Activated T-helper 1 cell treated with anti-CD3 and anti-CD28 coated beads, Interleukin-12 subunit alpha, Interleukin-12 subunit beta, Interleukin-2, Interleukin-4 antibody, amounts not matched to agents 30 ng/mL and 10 ng/mL and 1 ng/mL, durations not matched to agents 14 hours and 24 hours and 36 hours (primary cell): ENCODE data around the gene PSG5. TPM values are rescaled to one million over a fixed set of nuclear protein-coding genes. Genes with fewer than 3 reads are reported as not detected.

Experiments used
- total RNA-seq: library from RNA; stranded (reverse); gene quantifications from 2 replicates; pipeline ENCODE4 v1.2.3, GENCODE V29; 2022

The PSG5 gene
- total RNA-seq, 1 donor from 2014 or later = not detected

Other genes with a start within 250 kb of the PSG5 start
- not detected in 2 replicates for gene PSG7, start 249.3 kb downstream of the PSG5 start, total RNA-seq
- gene PSG11, start 160.1 kb downstream of the PSG5 start, total RNA-seq = not detected in 2 replicates
- gene PSG2, start 103.8 kb downstream of the PSG5 start, total RNA-seq = not detected in 2 replicates
- gene PSG4, start 19.1 kb upstream of the PSG5 start, total RNA-seq = not detected in 2 replicates
- not detected in 2 replicates for gene PSG9, start 83.0 kb upstream of the PSG5 start, total RNA-seq
- not detected in 2 replicates for gene CD177, start 167.2 kb upstream of the PSG5 start, total RNA-seq
- not detected in 2 replicates for gene TEX101, start 228.4 kb upstream of the PSG5 start, total RNA-seq